GM18526 (cell line): Measurements from ENCODE around the gene C3orf52.

Source experiments
- POLR2A ChIP-seq: IDR thresholded peaks from 3 replicates; pipeline ENCODE4 v1.6.1; 2011; ENCODE audit not compliant: insufficient read length; ENCODE audit errors: extremely low read depth

C3orf52 gene

DNA sequence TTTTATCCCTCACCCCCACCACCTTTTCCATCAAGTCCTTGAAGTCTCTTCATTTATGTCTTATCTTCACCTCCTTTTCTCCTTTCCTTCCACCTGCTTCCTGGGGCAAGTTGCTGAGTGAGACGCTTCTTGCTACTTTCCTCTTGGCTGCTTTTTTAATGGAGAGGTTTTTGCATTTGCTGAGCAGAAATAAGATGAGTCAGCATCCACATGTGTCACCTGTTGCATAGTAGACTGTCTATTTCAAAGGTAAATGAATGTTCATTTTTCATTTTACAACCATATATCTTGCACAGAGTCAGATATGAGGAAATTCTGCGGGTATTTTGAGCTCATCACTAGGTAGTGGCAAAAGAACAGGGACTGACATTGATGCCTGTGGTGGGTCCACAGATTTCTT is 18.6 kb downstream of the C3orf52 start:
- TF ChIP-seq POLR2A, result no peak

- TF ChIP-seq POLR2A, result no peak
Observed at GRCh38 chr3:112109322-112109721, 23.1 kb downstream of the C3orf52 start.

- no peak for TF ChIP-seq POLR2A
Observed at GRCh38 chr3:112111785-112112402, 25.7 kb downstream of the C3orf52 start.

DNA sequence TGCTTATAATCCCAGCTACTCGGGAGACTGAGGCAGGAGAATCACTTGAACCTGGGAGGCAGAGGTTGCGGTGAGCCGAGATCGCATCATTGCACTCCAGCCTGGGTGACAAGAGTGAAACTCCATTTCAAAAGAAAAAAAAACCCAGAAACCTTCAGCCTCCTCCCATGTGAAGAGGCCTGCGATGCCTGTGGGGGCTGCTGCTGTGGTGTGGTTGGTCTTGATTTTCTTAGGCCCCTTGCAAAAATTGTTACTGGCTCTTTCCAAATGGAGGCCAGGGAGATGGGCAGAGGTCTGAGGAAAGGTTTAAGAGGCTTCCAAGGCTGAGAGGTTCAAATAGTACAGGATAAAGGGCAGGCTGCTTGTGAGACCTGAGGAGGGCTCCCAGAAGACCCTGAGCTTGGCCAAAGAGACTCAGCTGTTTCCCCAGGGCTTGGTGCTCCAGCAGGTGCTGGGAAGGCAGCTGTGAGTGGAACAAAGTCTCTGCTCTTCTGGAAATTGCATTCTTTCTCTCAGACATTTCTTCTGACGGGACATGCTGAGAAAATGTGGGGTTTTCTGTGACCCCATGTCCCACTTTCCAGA is 28.5 kb downstream of the C3orf52 start:
- no peak for TF ChIP-seq POLR2A

- TF ChIP-seq POLR2A, result no peak
Observed at GRCh38 chr3:112115161-112115739, 29.1 kb downstream of the C3orf52 start.

DNA sequence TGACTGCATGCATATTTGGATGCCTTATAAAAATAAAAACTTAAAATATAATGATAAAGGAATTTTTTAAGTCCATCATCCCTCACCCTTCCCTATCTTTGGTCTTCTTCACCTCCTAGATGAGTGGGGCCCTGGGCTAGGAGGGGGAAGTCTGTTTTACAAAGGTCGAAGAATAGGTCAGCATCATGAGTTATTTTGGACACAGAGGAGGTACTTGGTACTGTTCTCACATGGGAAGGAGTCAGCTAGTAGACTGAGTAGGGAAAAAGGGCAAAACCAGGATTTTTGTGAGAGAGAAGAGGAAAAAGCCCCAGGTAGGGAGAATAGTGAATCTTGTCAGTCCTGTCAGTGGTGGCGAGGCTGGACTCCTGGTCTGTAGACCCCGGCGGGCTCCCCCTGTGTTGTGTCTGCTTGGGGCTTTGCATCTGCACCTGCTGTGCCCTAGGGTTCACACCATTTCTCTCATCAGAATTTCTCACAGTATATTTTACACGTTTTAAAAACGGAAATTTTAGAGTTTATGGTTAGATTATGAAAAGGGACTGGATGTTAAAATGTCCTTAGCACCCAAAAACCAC is 29.7 kb downstream of the C3orf52 start:
- no peak for TF ChIP-seq POLR2A

DNA sequence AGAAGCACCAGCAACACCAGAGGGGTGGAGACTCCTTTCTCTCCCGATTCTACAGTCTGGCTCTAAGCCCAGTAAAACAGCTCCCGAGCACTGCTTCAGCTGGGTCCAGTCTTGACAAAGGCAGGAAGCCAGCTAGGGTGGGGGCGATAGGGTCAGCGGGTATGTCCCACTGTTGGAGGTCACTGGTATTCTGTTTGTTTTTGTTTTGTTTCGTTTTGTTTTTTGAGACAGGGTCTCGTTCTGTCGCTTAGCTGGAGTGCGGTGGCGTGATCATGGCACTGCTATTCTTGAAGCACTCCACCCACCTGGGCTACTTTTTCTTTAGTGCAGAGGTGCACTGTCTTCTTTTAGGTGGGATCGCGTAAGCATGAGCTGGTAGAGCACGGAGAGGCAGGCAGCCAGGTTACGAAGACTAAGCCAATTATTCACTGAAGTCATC is 30.6 kb downstream of the C3orf52 start:
- TF ChIP-seq POLR2A, result no peak

DNA sequence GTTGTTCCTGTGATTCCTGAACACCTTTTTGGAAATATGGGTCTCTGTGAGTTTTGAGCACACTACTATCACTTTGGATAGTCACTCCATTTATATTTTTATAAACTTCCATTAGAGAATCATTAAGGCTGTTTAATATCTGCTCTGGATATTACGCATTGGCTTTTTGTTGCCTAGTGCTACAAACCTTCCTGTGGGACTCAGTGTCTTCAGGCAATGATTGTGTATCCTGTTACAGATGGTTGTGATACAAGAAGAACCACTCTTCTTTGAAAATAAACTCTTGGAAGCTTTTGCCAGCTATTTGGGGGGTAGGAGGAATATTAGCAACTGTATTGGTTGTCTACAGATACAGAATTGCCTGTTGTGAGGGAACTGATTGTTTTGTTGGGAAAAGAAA is 31.2 kb downstream of the C3orf52 start:
- TF ChIP-seq POLR2A, result no peak

DNA sequence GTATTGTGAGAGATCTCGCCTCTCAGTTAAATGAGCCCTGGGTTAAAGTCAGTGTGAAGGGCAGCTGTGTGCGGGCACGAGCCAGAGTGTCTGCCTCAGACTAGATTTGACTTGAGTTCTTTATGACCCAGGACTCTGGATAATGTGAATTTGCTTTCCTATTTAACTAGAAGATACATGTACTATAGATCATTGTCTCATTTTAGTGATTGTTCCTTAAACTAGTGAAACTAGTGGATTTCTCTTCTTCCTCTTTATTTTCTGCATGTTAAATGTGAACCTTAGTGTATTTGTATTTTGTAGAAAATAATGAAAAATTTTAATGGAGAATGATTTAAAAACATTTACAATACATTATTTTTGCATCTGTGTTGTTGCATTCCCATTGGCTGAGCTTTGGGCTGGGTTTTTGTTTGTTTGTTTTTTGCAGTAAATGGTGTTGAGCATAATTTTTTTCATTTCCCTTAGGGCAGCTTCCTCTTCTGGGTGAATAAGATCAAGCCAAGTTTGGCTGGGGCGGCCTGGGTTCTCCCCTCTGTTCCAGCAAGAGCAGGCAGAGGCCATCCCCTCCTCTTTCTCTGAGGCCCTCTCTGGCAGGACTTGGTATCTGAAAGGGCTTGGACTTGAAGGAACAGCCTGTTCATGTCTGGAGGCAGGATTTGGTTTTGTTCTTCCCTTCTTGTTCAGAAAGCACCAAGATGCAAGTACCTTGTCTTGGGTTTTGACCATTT is 31.8 kb downstream of the C3orf52 start:
- no peak for TF ChIP-seq POLR2A

DNA sequence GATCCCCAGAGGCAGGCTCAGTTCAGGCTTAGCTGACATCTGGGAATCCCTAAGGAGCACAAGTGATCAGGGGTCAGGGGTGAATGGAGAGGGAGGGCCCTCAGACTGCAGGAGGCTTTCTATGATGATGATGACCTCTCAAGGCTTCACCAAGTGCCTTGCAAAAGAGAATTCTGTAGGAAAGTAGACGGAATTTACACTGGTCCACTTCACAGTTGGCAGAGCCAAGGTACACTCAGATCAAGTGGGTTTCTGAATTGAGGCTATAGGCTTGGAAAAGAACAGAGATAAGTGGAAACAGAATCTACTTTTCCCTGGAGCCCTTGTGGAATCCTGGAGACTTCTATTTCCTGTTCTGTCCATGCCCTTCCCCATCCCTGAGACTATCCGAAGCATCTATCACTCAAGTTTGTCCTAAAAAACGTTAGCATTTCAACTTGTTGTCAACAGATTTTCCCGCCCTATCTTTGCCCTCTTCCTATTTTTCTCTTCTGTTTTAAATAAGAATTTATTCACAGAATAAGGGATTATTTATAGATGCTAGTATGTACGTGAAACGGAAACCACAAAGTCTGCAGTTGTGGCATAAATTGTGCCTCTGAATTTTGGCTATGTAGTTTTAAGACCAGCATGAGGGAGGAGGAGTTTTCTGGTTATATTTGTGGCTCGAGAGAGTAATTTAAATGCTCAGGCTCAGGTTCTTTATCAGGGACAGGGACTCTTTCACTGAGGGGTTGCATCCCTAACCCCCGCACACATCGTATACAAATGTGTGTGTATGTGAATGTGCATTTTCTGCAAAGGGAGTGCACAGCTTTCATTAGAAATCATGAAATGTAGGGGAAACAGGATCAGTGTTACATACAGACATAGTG is 34.0 kb downstream of the C3orf52 start:
- TF ChIP-seq POLR2A, result no peak

GRCh38 chr3:112121577-112122547 is 35.7 kb downstream of the C3orf52 start:
- TF ChIP-seq POLR2A, result no peak

DNA sequence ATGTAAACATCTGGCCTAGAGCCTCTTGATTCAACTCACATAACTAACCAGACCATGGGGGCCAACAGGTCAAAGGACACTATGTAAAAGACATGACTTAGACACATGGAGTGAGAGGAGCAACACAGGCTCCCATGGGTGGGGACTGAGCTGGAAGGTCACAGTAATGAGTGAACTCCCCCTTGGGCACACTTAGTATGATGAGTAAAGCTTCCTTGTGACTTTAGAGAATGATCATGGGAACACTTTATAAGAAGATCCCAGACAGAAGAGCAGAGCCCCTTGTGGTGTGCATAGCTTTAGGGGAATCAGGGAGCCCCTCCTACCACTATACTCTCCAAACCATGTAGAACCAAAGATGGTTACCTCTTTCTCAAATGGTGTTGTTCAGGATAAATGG is 36.7 kb downstream of the C3orf52 start:
- no peak for TF ChIP-seq POLR2A

DNA sequence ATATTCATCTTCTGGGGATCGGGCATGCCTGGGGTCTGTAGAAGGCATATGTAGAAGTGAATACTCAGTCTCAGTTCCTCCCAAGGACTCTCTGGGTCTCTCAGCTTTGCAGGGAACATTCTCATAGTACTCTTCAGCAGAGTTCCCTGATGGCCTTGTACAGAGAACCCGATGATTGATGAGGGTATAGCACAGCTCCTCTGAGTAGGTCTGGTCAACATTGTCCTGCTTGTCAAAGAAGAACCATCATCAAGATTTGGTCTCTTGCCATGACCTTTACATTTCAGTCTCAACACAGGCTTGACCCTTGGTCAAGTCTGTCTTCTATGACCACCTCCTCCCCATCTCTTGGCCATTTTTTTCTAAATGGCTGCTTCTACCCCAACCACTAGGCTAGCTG is 37.4 kb downstream of the C3orf52 start:
- no peak for TF ChIP-seq POLR2A
